NOMO-1 (cell line): ENCODE measurements around the gene CACNA1C.

Source experiments
- DNase-seq, 2 experiments: peaks; one replicate each; lab custom pipeline; 2025; ENCODE audit not compliant: unreplicated experiment in 2 of 2; lab: John Stamatoyannopoulos, UW

Gene CACNA1C

DNA sequence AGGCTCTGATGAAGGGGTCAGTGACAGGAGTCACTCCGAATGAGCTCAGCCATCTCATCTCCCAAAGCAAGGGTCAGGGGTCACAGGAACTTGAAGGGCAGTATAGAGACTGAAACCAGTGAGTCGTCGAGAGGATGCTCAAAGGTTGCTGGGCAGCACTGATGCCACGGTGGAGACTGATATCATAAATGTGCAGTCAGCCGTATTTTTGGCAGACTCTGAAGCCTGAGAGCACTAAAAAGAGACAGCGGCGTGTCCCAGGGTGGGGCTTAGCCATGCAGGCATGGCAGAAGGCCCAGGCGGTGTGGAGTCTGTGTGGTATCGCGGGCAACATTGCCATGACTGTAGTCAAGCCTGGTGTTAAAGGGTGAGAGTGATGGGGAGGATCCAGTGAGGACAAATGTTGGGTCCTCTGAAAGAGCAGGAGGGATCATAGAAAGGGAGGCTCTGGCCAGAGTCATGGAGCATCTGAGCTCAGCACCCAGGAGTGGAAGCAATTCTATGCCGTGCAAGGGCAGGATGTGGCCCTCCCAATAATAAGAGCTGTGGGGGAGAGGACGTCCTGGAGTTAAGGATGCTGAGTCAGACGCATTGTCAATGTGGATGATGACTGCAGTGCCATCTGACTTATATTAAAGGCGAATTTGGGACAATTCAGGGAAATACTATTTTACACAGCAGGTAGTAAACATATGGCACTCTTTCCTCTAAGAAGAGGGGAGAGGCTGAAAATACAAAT lies 500.8 kb downstream of the CACNA1C start:
- DNase-seq = no peak

DNA sequence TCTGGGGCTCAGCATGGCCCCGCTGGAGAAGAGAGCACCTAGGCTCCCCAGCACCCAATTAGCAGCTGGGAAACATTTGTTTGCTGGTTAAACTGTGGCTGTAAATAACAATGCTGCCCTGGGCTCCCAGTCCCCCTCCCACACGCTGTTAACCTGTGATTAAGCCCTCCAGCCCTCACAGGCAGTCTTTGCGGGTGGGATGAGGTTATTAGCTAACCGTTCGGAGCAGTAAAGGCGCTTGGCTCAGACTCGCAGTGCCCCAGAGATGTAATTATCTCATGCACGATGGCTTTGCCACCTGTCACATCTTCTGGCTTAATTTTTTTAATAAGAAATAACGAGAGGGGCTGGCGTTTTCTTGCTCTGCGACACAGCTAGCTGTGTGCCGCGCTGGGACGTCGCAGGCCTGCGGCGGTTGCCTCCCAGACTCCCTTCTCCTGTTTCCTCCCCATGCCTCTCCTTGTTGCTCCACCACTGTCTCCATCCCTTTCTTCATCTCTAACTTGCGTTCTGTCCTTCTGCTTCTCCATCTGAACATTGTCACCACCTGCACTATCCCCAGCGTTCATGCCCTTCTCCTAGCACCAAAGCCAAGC lies 502.8 kb downstream of the CACNA1C start:
- no peak for DNase-seq

DNA sequence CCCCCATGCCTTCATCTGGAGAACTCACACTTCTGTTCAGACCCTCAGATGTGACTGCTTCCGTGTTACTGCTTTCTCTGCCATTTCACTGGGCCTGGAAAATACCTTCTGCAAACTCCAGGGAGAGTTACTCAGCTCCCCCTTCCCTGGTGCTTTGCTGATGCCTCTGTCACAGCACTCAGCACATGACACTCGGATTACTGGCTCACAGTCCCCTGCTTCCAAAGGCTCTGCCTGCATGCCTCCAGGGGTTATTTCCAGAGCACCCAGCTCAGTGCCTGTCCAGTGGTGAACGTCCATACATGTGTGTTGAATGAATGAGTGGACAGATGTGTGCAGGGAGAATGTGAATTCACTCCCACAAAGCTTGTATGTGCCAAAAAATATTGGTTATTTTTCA lies 504.8 kb downstream of the CACNA1C start:
- DNase-seq = no peak

DNA sequence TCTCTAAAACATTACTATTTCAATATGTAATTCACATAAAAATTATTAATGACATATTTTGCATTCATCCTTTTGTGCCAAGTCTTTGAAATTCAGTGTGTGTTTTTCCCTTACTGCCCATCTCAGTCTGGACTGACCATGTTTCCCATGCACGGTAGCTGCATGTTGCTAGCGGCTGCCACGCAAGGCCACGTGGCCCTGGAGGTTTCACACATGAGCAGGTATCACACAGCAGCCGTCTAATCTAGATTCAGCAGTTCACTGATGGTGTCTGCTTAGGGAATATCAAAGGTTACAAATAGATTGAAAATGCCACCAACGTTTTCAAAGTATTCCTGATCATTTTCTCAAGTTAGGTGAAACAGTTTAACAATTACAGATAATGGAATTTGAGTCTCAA lies 507.1 kb downstream of the CACNA1C start:
- no peak for DNase-seq

DNA sequence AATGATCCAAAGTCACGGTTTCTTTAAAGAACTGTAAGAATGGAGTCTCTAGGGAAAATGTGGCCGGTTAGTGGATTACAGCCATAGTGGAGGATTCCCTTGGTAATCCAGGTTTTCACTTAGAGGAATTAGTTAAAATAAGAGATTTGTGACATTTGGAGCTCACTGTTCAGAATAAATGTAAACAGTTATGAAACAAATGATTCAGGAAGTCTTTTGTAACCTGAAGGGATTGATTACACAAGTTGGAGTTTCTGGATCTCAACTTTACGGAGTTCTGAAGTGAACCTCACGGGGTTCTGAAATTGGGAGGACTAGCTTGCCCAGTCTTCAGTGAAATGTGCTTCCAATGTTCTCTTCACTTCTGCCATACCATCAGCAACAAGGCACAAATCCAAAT lies 507.6 kb downstream of the CACNA1C start:
- DNase-seq = no peak

DNA sequence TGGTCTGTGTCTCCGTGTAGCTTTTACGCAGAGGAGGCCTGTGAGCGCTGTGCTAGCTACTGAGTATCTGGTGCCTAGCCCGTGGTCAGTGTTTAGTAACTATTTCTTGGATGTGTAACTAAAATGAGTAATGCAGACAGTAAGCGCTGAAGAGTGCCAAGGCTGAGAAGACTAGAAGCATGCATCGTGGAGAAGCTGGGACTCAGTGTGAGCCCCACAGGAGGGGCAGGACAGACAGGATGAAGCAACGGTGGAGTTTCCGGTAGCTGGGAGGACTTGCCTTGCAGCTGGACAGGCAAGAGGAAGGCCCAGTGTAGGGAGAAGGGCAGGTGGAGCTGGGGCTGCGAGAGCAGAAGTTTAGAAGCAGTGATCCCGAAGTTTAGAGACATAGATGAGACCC lies 508.6 kb downstream of the CACNA1C start:
- DNase-seq = no peak

DNA sequence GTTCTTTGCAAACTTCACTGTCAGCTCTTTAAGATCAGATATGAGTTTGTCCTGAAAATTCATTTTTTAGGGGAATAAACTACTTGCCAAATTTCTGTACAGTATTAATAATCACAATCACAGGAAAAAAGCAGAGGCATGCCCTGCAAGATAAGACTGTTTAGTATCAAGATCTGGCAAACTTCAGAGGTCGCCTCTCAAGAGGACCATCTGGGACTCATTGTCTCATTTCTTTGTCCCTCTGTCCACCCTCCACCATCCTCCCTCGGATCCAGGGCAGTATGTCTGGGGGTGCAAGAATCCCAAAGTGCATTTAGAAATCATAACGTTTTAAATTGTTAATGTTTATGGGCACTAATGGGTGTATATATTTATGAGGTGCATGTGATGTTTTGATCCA lies 509.6 kb downstream of the CACNA1C start:
- DNase-seq = no peak

DNA sequence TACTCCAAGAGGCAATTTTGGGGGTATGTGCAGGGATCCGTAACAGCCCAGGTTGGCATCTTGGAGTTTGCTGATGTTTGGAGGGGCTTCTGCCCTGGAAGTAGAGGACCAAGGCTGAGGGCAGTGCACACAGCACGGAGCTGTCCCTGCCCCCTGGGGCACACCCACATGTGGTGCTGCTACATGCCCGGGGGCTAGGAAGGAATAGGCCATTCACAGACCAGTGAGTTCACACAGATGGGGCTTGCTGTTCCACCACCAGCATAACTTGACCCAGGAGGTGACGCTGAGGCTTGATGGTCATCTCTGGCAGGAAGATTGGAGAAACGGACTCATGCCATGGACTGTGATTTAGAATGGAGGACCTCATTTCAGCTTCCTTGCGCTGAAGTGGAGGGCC lies 510.9 kb downstream of the CACNA1C start:
- no peak for DNase-seq

DNA sequence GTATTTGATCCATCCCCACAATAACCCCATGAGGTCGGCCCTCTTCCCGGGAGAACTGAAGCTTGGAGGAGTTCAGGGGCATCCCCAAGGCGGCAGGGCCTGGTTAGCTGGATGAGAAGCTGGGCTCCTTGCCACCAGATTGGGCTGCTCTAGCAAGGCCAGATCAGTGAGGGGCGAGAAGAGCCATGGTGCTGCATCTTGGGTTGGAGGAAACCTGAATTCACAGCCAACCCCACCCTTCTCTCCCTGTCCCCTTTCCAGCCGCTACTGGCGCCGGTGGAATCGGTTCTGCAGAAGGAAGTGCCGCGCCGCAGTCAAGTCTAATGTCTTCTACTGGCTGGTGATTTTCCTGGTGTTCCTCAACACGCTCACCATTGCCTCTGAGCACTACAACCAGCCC lies 513.4 kb downstream of the CACNA1C start:
- no peak for DNase-seq

DNA sequence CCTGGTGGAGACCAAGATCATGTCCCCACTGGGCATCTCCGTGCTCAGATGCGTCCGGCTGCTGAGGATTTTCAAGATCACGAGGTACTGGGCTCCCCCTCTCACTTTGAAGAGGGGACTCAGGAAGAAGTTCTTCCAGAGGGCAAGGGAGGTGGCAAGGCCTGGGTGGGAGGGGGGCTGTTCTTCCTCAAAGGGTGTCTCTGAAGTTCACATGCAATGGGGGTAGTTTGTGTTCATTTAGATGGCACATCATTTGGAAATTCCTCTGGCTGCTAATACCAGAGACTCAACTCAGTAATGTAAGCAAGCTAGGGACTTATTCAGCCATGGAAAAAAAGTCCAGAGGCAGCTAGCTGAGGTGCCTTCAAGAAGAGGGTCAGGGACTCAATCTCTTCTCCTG lies 514.9 kb downstream of the CACNA1C start:
- DNase-seq = no peak

DNA sequence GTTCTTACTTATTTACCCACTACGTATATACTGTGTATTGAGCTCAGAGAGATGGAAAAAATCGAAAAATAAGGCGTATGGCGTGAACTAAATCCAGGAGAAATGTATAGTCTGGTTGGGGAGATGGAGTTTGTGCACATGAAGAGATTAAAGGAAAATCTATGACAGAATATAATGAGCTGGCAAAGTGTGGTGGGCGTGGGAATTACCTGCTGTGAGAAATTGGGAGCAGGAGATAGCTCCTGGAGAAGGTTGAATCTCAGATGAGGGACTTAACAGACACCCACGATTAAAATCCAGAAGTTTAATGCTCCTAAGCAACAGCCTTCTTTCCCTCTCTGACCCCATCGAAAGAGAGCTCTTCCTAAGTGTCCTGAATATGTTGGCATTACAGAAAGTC lies 517.8 kb downstream of the CACNA1C start:
- no peak for DNase-seq

DNA sequence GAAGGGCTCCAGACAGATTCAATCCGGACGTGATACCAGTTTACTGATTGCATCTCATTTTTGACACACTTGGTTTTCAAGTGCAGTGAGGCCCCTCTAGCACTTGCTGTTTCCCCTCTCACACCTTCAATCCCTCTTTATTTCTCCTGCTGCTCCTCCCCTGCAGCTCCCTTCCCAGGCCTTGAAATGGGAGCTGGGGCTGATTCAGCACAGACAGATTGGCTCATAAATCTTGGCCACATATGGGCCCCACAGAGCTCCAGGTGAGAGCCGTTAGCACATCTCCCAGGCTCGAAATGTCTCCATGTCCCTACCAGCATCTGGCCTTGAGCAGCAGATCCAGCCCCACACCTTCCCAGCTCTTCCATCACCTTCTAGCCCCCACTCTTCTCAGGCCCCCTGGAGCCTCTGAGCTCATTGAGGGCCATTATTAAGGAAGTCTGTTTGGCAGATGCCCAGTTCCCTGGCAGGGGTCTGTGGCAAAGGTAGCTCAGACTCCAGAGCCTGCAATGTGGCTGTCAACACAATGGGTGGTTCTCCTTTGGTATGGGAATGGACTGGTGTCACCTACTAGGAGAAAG lies 521.7 kb downstream of the CACNA1C start:
- DNase-seq = no peak

DNA sequence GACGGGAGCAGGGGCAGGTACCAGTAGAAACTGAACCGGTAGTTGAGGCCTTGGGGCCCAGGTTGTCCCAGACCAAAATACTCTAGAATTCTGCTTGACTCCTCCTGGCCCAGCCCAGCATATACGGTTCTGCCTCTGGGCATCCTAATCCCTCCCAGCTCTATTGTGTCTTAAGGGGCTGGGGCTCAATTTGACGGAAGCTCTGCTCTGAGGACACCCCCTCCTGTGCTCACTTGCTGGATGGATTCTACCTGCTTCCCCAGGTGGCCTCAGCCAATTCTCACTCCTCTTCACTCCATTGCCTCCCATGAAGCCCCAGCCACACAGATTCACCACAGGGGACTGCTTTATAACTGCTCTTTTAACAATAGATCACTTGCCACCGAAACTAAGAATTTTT lies 522.5 kb downstream of the CACNA1C start:
- no peak for DNase-seq

DNA sequence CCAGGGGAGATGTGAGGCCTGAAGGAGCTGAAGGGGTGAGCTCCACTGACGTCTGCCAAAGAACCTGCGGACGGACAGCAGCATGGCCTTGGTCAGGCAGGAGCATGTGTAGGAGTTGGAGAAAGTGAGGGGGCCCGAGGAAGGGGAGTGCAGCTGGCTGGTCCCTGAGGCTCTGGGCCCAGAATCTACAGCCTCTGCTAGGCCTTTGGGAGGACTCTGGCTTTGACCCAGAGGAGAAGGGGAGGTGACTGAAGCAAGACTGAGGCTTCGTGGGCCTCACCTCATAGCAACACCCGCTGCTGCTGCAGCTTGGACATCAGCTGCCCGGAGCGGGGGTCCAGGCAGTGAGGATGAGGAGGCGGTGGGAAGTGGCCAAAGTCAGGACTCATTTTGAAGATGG lies 525.4 kb downstream of the CACNA1C start:
- DNase-seq = no peak

DNA sequence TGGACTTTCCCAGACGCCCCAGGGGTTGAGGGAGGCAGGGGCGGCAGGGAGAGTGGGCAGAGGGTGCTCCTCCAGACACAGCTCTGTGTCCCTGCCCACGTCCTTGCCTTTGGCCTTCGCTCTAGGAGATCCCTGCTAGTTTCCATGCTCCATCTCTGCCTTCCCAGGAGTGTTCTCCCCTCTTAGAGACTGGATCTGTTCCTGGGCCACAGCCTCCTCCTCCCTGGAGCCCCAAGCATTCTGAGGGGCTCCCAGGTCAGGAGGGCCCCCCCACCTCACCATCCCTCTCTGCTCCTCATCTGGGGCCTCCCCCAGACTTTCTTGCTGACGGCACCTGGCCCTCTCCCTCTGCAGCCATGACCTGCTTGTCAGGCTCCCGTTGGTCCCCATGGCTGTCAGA lies 526.0 kb downstream of the CACNA1C start:
- no peak for DNase-seq

DNA sequence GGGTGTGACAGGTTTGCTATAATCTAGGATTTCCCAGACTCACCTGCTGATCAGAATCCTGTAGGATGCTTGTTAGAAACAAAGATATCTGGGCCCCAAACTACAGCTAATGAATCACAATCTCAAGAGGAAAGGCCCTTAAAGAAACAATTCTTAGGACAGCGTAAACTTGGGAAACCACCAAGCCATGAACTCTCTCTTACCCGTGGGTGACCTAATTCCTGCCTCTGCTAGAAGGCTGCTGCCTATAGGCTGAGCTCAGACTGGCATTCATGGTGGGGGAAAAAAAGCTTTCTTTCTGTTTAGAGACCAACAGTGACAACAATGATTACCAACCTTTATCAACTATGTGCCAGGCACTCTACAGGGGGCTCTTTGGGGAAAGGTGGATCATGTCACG lies 528.0 kb downstream of the CACNA1C start:
- no peak for DNase-seq

DNA sequence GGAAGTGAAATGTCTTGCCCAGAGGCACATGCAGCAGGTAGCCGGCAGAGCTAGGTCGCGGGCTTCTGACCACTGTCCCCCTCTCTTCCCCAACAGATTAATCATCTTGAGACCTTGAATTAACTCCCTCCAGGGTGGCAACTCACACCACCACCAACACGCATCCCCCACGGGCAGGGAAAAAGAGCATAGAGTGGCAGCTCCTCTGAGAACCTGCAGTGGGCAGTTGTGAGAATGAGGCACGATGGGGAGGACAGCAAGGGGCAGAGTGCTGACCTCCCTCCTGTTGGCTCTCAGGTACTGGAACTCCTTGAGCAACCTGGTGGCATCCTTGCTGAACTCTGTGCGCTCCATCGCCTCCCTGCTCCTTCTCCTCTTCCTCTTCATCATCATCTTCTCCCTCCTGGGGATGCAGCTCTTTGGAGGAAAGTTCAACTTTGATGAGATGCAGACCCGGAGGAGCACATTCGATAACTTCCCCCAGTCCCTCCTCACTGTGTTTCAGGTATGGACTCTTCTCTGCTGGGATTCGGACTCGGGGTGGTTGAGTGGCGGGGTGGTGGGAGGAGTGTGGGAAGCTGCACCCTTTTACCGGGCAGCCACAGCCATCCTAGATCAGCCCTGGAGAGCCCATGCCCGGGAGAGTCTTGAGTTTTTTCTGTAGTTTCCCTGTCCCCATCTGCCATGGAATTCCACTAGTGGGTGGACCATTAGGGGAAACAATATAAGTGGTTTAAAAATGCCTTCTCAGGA lies 528.7 kb downstream of the CACNA1C start:
- no peak for DNase-seq

DNA sequence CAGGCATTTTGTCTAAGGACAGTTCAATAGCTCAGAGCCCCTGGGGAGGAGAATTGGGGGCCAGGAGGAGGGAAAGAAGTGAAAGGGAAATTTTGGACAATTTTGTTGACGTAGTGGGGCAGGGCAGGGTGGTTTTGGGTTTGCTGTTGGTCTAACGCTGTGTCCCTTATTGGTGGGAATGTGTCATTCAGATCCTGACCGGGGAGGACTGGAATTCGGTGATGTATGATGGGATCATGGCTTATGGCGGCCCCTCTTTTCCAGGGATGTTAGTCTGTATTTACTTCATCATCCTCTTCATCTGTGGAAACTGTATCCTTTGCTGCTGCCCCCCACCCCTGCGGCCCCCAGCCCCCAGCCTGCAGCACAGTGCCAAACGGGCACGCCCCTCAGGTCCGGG lies 529.8 kb downstream of the CACNA1C start:
- DNase-seq = no peak

DNA sequence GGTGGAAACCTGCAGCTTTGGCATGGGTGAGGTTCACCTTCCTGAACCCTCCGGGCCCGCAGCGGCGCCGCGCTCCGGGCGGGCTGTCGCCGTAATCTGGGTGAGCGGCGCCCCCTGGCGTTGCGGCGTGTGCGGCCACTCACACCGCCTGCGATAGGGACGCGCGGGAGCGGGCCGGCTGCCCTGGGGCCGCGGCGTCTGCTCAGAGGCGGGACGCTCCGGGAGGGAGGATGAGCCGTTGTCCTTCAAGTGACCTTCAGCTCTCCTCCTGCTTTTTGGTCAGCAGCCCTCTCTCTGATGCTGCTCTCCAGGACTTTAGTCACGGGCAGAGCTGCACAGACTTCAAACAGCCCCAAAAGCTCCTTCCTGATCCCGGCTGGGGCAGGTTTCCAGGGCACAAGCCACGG lies 530.3 kb downstream of the CACNA1C start:
- peak; percentile 57 to 64 for DNase-seq

DNA sequence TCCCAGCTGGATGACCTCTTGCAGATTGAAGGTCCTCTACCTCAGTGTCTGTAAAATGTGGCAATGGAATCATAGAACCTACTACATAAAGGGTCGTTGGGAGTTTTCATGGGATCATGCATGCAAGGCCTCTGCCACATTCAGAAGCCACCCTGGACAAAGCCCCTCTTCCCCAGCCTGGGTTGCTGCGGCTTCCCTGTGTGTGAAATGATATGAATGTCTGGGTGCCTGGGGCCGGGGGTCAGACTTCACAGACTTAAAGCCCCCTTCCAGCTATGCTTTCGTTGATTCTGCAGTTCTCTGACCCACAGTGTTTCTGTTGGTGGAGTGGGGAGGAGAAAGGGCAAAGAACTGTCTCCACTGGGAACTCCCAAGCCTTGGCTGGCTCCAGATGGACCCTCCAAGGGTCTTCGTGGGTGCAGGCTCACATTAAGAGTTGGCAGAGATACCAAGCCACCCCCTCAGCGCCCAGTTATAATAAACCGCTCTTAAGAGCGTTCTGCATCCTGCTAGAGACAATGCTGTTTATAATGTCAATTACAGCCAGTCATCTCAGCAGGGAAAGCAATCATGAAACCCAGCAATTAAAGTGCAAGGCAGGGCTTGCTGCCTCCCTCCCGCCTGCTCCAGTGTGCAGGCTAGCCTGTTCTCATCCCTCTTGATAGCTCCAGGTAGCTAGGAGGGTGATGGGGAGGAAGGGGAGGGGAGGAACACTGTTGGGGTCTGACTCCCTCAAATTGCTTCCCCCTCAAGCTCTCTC lies 531.0 kb downstream of the CACNA1C start:
- DNase-seq = no peak
